Head of caudate nucleus (tissue), 42 donors: ENCODE data around the gene RAP2A.

Experiments used
- DNase-seq, 42 donors: peaks; one replicate each; pipeline versions ENCODE4 v3.0.0 to v3.0.0-alpha.2; 2020 to 2021; ENCODE audit warnings: mixed read lengths in 7 of 42
- intact Hi-C: fragments of 100-400 bp; cut with DNase I; formaldehyde crosslinking; loops from one replicate; pipeline ENCODE4 v1.15.0; 2022

Gene RAP2A

DNA sequence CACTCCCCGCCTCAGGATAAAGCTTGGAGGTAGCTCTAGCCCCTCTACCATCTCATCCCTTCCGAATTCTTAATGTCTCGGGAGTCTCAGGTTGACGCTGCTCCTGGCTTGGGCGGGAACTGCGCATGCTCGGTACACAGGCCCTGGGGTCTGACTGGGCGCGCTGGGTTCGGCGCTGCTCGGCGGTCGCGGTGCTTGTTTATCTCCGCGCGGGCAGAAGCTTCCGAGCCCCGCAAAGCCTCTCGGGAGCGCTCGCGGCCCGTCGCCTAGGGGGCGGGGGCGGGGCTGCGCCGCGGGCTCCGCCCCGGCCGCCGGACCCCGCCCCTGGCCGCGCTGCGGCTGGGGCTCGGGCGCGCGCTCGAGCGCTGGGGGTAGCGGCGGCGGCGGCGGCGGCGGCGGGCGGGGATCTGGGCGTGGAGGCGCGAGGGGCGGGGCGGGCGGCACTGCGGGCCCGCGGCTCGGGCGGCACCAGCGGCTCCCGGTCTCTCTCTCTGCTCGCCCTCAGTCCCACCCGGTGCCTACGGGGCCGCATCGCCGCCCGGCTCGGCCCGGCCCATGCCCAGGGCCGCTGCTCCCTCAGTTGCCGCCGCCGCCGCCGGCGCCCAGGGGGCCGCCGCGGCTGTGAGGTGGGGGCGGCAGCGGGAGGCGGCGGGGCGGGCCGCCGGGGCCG, at the start of gene RAP2A:
TSS of gene RAP2A (plus strand) at position 443 of the 670 bp plus-strand sequence. CDS start 302 bp downstream, outside the sequence.
- intact Hi-C loops: loop anchor here (5.0 kb wide), 3 partner anchors 67 to 322 kb away; partner anchors contain the start of gene MBNL2
- DNase-seq: peak; percentile 81 to 96 (median 92)

DNA sequence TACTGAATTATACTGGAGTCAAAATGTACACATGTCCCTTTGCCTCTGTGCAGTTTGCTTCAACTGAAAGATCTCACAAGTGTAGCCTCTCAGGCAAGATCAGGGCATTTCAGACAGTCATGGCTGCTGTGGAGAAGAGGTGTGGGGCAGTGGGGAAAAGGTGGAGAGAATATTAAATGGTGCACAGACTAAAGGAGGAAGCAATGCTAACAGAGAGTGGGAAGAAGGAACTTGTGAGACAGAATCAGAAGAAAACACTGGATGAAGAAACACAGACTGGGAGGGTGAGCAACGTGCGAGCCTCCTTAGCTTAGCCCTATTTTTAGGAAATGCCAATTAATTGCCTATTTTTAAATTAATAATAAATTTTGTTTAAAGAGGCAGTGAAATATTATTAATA, 49.6 kb upstream of the RAP2A start:
- intact Hi-C loops: no loop called here
- no peak for DNase-seq

DNA sequence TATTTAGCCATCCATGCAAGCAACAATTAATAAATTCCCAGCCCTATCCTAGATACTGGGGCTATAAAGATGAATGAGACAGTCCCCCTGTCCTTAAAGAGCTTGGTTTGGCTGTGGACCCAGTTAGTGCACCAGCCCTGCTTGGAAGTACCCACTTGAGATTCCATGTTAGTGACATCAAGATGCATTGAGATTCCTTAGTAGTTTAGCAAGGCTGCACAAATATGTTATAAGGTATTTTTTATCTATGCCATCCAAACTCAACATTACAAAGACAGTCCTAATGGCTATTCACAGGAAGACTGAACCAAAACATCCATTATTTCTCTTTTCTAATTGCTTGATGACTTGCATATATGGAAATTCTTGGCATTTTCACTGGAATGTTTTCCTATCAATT, 48.8 kb upstream of the RAP2A start:
- intact Hi-C loops: no loop called here
- DNase-seq: no peak

DNA sequence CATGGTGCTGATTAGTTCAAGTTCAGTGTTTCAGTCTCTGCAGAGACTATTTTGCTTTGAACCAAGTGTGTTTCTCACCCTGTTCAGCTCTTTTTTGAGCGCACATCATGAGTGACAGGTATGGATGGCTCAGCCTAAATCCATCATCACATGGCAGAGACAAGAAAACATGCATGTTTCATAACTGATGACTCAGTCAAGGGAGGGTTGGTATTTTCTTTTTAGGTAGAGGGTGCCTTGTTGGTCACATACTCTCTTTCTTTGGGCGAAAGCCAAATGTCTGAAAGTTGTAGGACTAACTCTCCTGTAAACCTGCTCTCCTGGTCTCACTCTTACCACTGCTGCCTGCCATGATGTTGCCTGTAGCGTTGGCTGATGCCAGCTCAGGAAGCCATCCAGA, 48.1 kb upstream of the RAP2A start:
- intact Hi-C loops: no loop called here

DNA sequence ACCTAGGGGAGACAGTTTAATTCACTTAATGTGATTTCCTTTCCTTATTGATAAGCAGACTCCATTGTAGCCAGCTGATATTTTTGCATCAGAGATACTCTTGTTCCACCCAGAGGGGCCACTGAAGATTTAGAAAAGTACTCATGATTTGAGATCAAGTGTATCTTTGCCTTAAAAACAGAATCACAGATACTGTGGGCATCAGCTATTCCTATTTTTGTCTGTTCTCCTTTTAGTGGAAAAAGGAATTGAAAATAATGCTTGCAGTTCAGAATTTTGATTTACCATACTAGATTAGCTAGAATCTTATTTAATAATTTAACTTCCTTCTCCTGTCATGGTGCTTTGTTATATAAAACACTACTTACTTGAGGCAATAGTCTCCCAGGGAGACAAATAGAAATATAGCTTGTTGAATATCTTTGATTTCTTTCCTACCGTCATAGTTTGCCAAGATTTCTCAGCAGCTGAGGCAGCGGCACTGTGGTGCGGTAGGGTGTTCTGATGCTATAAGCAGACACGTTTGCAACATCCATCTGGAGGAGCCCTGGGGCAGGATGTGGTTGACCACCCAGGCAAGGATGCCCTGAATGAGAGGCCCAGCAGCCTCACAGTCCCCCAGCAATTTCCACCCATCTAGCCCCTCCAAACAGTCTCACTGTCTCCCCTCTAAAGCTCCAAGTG, 47.0 kb upstream of the RAP2A start:
- intact Hi-C loops: no loop called here
- peak in 30 of 42 donors; percentile 21 to 68 (median 49) for DNase-seq

More for the DNA sequence above, 48.1 kb upstream of the RAP2A start:
- peak in 6 of 42 donors; percentile 32 to 62 (median 44) for DNase-seq

DNA sequence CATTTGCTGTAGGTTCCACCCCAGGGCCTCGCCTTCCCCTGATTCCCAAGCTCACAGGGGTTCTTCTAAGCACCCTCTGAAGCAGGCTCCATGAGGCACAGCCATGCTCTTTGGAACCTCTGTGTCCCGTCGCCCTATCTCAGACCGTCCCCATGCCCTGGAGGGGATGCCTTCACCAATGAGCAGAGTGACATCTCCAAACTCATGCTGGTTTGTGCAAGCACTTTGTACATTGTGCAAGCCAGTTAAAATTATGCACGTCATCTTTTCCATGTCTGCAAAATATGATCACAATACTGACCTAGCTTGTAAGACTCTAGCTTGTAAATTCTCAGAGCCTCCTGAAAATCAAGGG, 46.5 kb upstream of the RAP2A start:
- intact Hi-C loops: no loop called here
- peak in 1 of 42 donors; percentile 8 for DNase-seq

DNA sequence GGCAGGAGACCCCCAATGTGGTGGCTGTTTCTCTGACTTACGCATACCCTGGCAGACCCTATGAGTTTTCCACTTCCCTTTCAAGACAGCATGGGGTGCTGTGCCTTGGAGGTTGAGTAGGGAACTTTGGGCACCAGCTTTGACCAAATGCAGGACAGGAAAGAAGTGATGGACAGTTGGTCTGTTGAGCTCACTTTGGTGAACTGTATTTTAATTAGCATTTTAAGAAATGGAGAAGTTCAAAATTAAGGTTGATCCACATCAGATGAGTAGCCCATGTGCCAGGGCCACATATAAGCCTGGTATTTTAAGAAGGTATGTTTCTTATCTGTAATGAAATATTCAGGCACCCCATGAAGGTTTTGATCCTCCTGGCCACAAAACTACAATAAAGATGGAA, 46.1 kb upstream of the RAP2A start:
- intact Hi-C loops: no loop called here
- no peak for DNase-seq

DNA sequence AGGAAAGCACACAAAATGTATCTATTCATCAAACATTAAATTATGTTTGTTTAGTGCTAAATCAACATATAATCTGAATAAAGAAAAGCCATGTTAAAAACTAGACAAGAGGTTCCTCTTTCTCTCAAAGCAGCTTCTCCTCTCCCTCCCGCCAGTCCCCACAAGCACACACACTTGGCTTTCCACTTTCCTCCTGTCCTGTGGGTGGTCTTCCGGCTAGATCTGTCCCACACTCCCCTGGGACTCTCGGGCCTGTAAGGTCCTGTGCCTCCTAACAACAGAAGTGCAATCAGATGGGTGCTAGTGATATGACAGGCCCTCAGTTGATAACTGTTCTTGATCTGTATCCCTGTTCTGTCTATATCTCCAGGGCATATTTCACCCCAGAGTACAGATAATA, 45.6 kb upstream of the RAP2A start:
- intact Hi-C loops: no loop called here
- DNase-seq: no peak

DNA sequence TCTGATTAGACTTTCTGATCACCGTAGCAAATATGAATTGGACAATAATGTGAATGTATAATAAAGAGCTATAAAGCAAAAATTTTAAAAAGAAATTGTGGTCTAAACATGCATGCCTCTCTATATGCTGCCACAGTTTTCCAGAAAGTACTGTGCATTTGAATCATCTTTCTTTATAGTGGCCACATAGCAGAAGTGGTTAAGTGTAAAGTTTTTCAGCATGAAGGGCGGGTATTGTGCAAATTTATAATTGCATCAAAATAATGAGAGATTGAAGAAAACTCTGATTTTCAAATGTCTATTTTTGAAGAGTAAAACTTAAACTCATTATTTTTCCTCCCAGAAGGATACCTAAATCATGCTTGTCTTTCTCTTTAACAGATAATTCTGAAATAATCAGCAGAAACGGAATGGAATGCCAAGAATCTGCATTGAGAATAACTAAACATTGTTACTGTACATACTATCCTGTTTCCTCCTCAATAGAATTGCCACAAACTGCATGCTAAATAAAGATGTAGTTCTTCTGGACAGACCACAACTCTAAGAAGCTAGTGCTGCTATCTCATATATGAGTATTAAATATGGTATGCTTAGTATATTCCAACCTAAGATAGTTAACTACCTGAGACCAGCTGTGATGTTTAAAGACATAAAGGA, 42.9 kb upstream of the RAP2A start:
- intact Hi-C loops: no loop called here
- DNase-seq: no peak

DNA sequence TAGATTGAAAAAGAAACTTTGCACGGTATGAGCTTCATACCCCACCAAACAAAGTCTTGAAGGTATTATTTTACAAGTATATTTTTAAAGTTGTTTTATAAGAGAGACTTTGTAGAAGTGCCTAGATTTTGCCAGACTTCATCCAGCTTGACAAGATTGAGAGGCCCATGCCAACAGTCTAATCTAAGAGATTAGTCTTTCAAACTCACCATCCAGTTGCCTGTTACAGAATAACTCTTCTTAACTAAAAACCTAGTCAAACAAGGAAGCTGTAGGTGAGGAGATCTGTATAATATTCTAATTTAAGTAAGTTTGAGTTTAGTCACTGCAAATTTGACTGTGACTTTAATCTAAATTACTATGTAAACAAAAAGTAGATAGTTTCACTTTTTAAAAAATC, 41.9 kb upstream of the RAP2A start:
- intact Hi-C loops: no loop called here
- DNase-seq: no peak

DNA sequence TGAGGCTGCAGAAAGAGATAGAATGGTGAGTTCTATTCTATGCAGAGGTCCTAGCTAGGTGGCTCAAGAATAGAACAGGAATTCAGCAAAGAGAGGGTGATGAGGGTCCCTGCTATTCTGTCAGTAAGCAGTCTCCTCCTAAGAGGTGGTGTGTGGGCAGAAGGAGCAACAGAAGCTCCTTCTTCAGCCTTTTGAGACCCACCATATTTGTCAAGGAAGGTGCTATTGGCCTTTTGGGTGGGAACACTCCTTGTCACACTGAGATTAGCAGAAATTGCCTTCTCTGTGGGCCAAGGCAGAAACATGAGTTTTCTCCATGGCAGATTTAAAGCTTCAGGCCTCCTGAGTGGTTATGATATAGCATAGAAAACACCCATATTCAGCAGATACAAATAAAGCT, 39.4 kb upstream of the RAP2A start:
- DNase-seq: no peak
- intact Hi-C loops: no loop called here

DNA sequence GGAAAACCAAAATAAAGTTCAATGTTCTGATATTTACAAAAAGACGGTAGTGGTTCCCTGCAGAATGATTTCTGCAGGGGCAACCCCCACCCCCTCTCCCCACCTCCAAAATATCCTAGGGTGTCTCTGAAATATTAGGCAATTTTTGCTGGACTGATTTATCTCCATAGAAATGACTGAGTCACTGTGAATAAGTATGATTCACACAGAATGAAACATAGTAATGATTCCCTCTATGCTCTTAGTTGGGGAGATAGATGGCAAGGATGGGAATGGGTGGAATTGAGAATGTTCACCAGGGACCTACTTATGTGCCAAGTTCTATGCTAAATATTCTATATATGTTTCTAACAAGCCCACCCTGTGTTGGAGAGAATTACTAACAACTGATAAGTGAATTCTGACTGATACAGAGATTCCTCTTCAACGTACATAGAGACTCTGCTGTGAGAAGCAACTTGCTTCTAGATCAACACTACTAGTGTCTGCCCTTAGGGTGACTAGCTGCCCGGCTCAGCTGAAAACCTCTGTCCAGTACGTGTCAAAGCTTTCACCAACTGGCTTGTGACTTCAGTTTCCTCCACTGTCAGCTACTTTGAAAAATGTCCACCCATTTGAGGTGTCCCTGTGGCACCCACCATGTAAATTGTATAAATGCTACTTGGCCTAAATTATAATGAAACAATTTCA, 38.4 kb upstream of the RAP2A start:
- no peak for DNase-seq
- intact Hi-C loops: no loop called here

DNA sequence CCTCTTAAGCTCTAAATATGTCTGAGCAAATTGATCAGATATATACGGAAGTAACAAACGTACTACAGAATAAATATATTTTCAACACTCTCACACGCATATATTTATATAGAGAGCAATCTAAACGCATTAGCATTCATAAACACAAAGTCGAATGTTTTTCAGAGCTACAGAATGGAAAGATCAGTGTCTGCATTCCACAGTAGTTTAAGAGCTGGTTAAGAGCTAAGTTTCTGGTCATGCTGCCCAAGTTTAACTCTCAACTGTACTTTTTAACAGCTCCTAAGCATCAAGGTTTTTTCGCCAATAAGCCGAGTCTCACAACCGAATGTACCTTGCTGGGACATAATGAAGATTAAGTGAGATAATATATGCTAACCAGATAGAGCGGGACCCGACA, 36.7 kb upstream of the RAP2A start:
- intact Hi-C loops: no loop called here
- no peak for DNase-seq

DNA sequence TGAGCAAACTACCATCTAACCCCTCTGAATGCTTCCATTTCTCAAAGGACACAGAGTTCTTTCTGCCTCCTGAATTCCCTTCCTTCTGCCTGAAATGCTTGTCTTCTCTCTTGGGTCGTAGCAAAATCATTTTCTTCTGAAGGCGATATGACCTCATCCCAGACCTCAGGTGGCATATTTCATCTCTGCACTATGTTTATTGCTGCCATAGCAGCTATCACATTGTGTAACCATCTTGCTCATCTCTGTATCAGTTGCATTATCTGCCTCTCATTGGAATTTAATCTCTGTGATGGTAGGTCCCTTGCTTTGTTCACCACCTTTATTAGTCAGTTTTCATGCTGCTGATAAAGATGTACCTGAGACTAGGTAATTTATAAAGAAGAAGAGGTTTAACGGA, 32.5 kb upstream of the RAP2A start:
- intact Hi-C loops: no loop called here

DNA sequence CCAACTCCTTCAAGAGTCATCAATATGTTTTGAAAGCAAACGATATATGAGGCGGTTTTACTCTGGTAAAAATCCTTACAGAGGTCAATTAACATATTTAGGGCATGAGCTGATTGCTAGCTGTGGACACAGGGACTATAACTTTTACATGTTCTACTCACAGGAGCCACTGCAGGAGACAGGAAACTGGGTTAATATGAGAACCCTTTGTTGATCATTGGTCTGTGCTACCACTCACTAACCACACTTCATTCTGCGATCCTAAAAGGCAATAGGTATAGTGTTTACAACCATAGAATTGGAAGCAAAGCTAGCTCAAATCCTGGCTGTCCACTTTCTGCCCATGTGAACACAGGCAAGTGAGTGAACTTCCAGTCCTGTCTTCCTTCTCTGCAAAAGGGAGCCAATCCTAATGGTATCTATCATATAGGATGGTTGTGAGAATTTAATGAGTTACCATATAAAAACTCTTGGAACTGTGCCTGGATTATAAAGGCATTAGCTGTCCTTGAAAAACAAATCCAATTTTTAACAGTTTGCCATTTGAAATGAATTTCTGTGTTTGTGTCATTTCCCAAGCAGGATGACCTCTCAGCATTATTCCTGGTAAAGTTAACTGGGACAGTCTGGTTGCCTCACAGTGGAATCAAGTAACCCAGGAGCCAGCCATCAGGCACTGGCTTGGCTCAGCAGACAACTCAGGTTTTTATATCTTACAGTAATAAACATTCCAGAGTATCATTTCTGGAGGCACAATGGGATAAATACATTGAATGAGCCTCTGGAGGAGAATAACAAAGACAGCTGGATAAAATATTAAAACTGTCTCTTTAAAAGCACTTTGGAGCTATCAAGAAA, 29.8 kb upstream of the RAP2A start:
- no peak for DNase-seq
- intact Hi-C loops: no loop called here

More for the DNA sequence above, 32.5 kb upstream of the RAP2A start:
- no peak for DNase-seq

DNA sequence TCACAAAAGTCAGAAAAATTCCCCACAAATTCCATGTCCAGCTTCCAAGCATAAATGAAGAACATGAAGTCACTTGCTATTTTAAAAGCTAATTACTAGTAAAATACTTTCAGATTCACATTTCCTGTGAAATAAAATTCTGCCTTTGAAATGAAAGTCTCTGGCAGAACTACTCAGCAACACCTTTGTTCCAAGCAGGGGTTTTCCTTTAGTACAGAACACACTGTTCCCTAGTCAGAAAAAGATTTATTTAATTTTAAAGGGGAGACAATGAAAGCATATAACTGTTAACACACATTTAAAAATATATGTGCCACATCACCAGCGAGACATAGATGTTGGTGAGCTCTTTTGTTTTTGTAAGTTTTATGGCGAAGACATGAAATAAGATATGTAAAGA, 26.4 kb upstream of the RAP2A start:
- intact Hi-C loops: no loop called here
- no peak for DNase-seq

DNA sequence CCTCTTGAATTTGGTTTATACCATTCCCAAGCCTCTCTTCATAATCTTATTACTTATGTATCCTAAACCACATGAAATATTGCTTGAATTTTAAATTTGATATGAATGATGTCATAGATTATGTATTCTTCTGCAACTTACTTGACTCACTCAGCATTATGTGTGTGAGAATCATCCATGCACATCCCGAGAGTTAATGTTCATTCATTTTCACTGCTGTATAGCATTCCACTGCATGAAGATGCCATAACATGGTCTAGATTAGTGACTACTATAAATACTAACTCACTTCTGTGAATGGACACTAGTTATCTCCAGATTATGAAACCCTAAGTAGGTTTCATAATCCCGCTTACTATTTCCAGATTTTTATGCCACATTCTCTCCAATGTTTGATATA, 25.0 kb upstream of the RAP2A start:
- no peak for DNase-seq
- intact Hi-C loops: no loop called here

DNA sequence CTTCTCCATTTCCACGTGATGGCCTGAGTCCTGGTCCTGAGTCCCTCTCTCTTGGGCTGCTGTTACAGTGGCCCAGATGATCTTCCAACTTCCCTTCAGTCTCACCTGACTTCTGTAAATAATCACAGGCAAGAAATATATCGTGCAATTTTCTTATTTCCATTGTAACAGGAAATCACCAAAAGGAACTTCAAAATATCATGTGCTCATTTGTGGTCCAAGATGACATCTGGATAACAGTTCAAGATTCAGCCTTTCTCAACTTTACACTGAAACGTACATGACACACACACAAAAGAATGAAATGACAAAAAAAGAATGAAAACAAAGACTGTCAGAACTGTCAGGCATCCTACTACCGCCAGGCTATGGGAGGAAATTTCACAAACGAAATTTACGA, 22.0 kb upstream of the RAP2A start:
- intact Hi-C loops: no loop called here
- no peak for DNase-seq

DNA sequence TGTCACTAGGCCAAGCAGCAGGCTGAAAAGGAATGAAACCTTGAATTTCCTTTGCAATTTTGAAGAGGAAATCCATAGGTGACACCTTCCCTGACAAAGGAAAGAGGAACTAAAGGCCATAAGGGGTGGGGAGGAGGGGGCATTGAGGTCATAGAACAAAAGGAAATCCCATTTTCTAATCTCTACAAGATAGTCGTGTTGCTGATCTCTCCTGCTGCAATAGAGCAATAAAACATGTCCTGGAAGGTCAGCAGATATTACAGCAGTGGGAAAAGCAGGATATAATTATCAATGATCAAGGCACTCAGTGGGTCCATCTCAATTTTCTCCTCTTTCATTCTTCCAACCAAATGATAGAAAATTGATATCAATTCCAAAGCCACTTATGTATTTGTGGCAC, 20.3 kb upstream of the RAP2A start:
- intact Hi-C loops: no loop called here
- DNase-seq: no peak
